K562 (cell line): ENCODE results near the gene TFF2. TPM values are rescaled to one million over a fixed set of nuclear protein-coding genes. Genes with fewer than 3 reads are reported as not detected.
A peak's percentile ranks its signal among the peaks of the same experiment; 100 is the strongest.

ENCODE experiments used
- ATAC-seq: fragments of 200-7000 bp; cut with Tn5 transposase; 3 replicates; pipeline ENCODE4 v1.9.1; 2020; ENCODE audit warnings: moderate library complexity
- BruUV-seq: library from RNA; stranded (reverse); fragments of 400-500 nt; replicated peaks from 2 replicates; lab custom pipeline; 2021; lab: Mats Ljungman, UMichigan
- CTCF ChIA-PET: fragments of 300-600 bp; formaldehyde crosslinking; extraction: SDS; loops from one replicate; lab custom pipeline; 2021; ENCODE audit warnings: low intra/inter-chr PET ratio; lab: Yijun Ruan, JAX
- POLR2A ChIA-PET: fragments of 300-600, 350-650 bp; sonication (Branson Sonifier 250); formaldehyde crosslinking; extraction: SDS; loops from one replicate; lab custom pipeline; 2021; ENCODE audit warnings: antibody characterized with exemption, inconsistent platforms; lab: Yijun Ruan, JAX
- DNase-seq, 4 experiments: peaks; one replicate each; pipeline versions ENCODE4 v3.0.0 to v3.0.0-alpha.2; 2011 to 2018; ENCODE audit warnings: low spot score in 3 of 4, mixed read lengths in 3 of 4; ENCODE audit errors: extremely low read depth in 1 of 4
- FAIRE-seq: peaks from 2 replicates; lab custom pipeline; 2011; peaks lifted over from hg19 to GRCh38; lab: Jason Lieb, UNC
- H2AFZ ChIP-seq: 2 replicates; pipeline ENCODE4 v1.6.0; 2011; ENCODE audit warnings: low read depth, low read length, control low read depth, inconsistent platforms
- H3K27ac ChIP-seq: fragments of 200-600 bp; 3 replicates; pipeline ENCODE4 v1.8.0; 2011; ENCODE audit warnings: low read depth, mild to moderate bottlenecking, control low read depth, inconsistent platforms, low read length, moderate library complexity, mixed read lengths; ENCODE audit errors: extremely low read depth
- H3K27me3 ChIP-seq, 2 experiments: fragments of 300-600 bp in 1 of 2; 2 replicates in 1 of 2; 3 replicates in 1 of 2; pipeline versions ENCODE4 v1.6.0 to v1.8.0; 2011; ENCODE audit warnings: inconsistent platforms in 2 of 2, low read length in 2 of 2, mild to moderate bottlenecking in 1 of 2, mixed read lengths in 1 of 2, moderate library complexity in 1 of 2; ENCODE audit not compliant: control insufficient read depth in 2 of 2, insufficient read depth in 2 of 2
- H3K36me3 ChIP-seq: fragments of 300-600 bp; 3 replicates; pipeline ENCODE4 v1.8.0; 2011; ENCODE audit warnings: mild to moderate bottlenecking, low read length, inconsistent platforms; ENCODE audit not compliant: control insufficient read depth, insufficient read depth
- H3K4me1 ChIP-seq, 2 experiments: fragments of 200-600 bp in 1 of 2; replicated peaks in 1 of 2; 2 replicates in 1 of 2; 3 replicates in 1 of 2; pipeline versions ENCODE4 v1.5.1 to v1.8.0; 2011; ENCODE audit warnings: inconsistent platforms in 2 of 2, low read length in 2 of 2, mild to moderate bottlenecking in 1 of 2, mixed read lengths in 1 of 2, moderate library complexity in 1 of 2; ENCODE audit not compliant: control insufficient read depth in 2 of 2, insufficient read depth in 2 of 2
- H3K4me2 ChIP-seq: 2 replicates; pipeline ENCODE4 v1.6.1; 2011; ENCODE audit warnings: low read length, control low read depth, inconsistent platforms, mixed read lengths; ENCODE audit not compliant: insufficient read depth
- H3K4me3 ChIP-seq: fragments of 200-600 bp; sonication (generic), shearing (Covaris generic); 2 replicates; pipeline ENCODE4 v1.5.1; 2016; ENCODE audit warnings: control low read depth, inconsistent platforms
- H3K79me2 ChIP-seq: fragments of 200-600 bp; 3 replicates; pipeline ENCODE4 v1.8.0; 2011; ENCODE audit warnings: low read length, inconsistent platforms; ENCODE audit not compliant: control insufficient read depth, insufficient read depth
- H3K9ac ChIP-seq, 2 experiments: 2 replicates each; pipeline versions ENCODE4 v1.6.0 to v1.6.1; 2011; ENCODE audit warnings: low read depth in 2 of 2, low read length in 2 of 2, control low read depth in 1 of 2, inconsistent platforms in 1 of 2, mild to moderate bottlenecking in 1 of 2, mixed read lengths in 1 of 2; ENCODE audit not compliant: insufficient read depth in 1 of 2
- H3K9me1 ChIP-seq: one replicate; pipeline ENCODE4 v1.6.0; 2011; ENCODE audit warnings: inconsistent platforms, mild to moderate bottlenecking, low read length, moderate library complexity; ENCODE audit not compliant: control insufficient read depth, insufficient read depth
- H3K9me3 ChIP-seq: replicated peaks from 2 replicates; pipeline ENCODE4 v1.5.1; 2011; ENCODE audit warnings: low read depth, low read length, inconsistent platforms; ENCODE audit not compliant: control insufficient read depth, insufficient read depth
- H4K20me1 ChIP-seq: replicated peaks from 2 replicates; pipeline ENCODE4 v1.6.1; 2011; ENCODE audit warnings: low read length, inconsistent platforms, mixed read lengths; ENCODE audit not compliant: control insufficient read depth, insufficient read depth
- FOXA1 ChIP-seq: fragments of 450-650 bp; IDR thresholded peaks from 2 replicates; pipeline ENCODE4 v1.6.1; 2016; ENCODE audit warnings: mild to moderate bottlenecking, borderline replicate concordance
- GATA2 ChIP-seq: sonication (generic); formaldehyde crosslinking; IDR thresholded peaks from 2 replicates; pipeline ENCODE4 v1.4.0; 2020; ENCODE audit warnings: mild to moderate bottlenecking, missing genetic modification reagents
- MAZ ChIP-seq, 2 experiments: fragments of 450-650 bp in 1 of 2; sonication (generic) in 1 of 2; formaldehyde crosslinking; IDR thresholded peaks in 1 of 2; conservative IDR thresholded peaks in 1 of 2; 2 replicates each; pipeline versions ENCODE4 v1.4.0 to v1.5.0; 2020; ENCODE audit warnings: mild to moderate bottlenecking in 1 of 2, missing genetic modification reagents in 1 of 2
- NR2C2 ChIP-seq, 2 experiments: fragments of 200-800 bp in 1 of 2; sonication (Bioruptor generic) in 1 of 2; sonication (generic) in 1 of 2; formaldehyde crosslinking in 1 of 2; IDR thresholded peaks; 2 replicates each; pipeline versions ENCODE4 v1.6.1 to v1.8.0; 2016 to 2022; ENCODE audit warnings: mild to moderate bottlenecking in 1 of 2, missing compliant biosample characterization in 1 of 2, missing genetic modification characterization in 1 of 2, missing genetic modification reagents in 1 of 2
- NR2F6 ChIP-seq: fragments of 450-650 bp; formaldehyde crosslinking; IDR thresholded peaks from 2 replicates; pipeline ENCODE4 v1.4.0; 2020; ENCODE audit warnings: mild to moderate bottlenecking
- SIX5 ChIP-seq, 2 experiments: IDR thresholded peaks; 2 replicates each; pipeline ENCODE4 v1.6.1; 2011; ENCODE audit warnings: low read length in 2 of 2, borderline replicate concordance in 1 of 2, low read depth in 1 of 2, mild to moderate bottlenecking in 1 of 2, moderate library complexity in 1 of 2; ENCODE audit not compliant: insufficient read depth in 1 of 2
- SMARCA5 ChIP-seq: fragments of 450-650 bp; IDR thresholded peaks from 2 replicates; pipeline ENCODE4 v1.6.1; 2016
- SMARCC2 ChIP-seq: fragments of 450-650 bp; IDR thresholded peaks from 2 replicates; pipeline ENCODE4 v1.6.1; 2017; ENCODE audit warnings: antibody characterized with exemption, moderate library complexity, mild to moderate bottlenecking, low read depth
- U2AF1 ChIP-seq: fragments of 200-400 bp; formaldehyde crosslinking; optimal IDR thresholded peaks from 2 replicates; pipeline ENCODE3; 2017; ENCODE audit warnings: mild to moderate bottlenecking, low read depth, low read length, moderate library complexity
- ZNF12 ChIP-seq: sonication (generic); formaldehyde crosslinking; IDR thresholded peaks from 2 replicates; pipeline ENCODE4 v1.4.0; 2020; ENCODE audit warnings: mild to moderate bottlenecking, missing genetic modification reagents
- ZNF224 ChIP-seq: sonication (generic); formaldehyde crosslinking; IDR thresholded peaks from 2 replicates; pipeline ENCODE4 v1.8.0; 2022; ENCODE audit warnings: mild to moderate bottlenecking, missing genetic modification reagents
- ZNF24 ChIP-seq: fragments of 450-650 bp; IDR thresholded peaks from 2 replicates; pipeline ENCODE4 v1.6.1; 2016
- WGBS: fragments of 100-300 bp; shearing (Covaris generic); methylation state at CpG from one replicate; pipeline ENCODE4 v1.1.6; 2016; ENCODE audit warnings: low coverage, mixed read lengths; ENCODE audit not compliant: insufficient coverage; ENCODE audit errors: missing lambda C conversion rate; 5-methylcytosine and 5-hydroxymethylcytosine counted together
- in situ Hi-C: fragments of 300-500 bp; cut with MboI; formaldehyde crosslinking; loops from 4 replicates; pipeline ENCODE4 v1.15.0; 2018; ENCODE audit warnings: inconsistent platforms, mixed read lengths
- intact Hi-C: fragments of 100-400 bp; cut with micrococcal nuclease; formaldehyde crosslinking; loops from 2 replicates; pipeline ENCODE4 v1.14.2; 2022
- polyA plus RNA-seq, 8 experiments: library from polyadenylated mRNA; depleted of rRNA in 4 of 8; stranded (reverse) in 5 of 8; unstranded in 3 of 8; fragments of >200 nt; fragmentation: Nextera tagmentation in 2 of 8; fragmentation: Illumina TruSeq in 1 of 8; extraction: Ambion mirVana in 2 of 8; extraction: Trizol in 1 of 8; gene quantifications; 2 replicates each; pipeline versions ENCODE4 v1.2.1 to v1.2.3, GENCODE V29; 2011 to 2014; ENCODE audit warnings: inconsistent platforms in 1 of 8, missing spikeins in 1 of 8
- total RNA-seq, 7 experiments: library from RNA; depleted of rRNA in 6 of 7; stranded (reverse); fragments of >200 nt in 6 of 7; fragmentation: Illumina TruSeq in 2 of 7; extraction: Trizol in 2 of 7; gene quantifications; 2 replicates each; pipeline versions ENCODE4 v1.2.1 to v1.2.3, GENCODE V29; 2011 to 2021; ENCODE audit warnings: low replicate concordance in 1 of 7
- TF ChIP-seq, protein P1 (sequence below): fragments of 250-450 bp; sonication (Bioruptor Pico); IDR thresholded peaks from 2 replicates; pipeline ENCODE4 v1.5.0; 2021; ENCODE audit warnings: mild to moderate bottlenecking, borderline replicate concordance

The TFF2 gene
- total and polyA plus RNA-seq, 9 of the 15 experiments (the other 6 are each of a cell fraction or from before 2014, with no cell fraction given) = not detected

GRCh38 chr21:42346866-42347600, 3.8 kb downstream of the TFF2 start:
- H3K4me3 ChIP-seq = no peak overlapping the region

DNA sequence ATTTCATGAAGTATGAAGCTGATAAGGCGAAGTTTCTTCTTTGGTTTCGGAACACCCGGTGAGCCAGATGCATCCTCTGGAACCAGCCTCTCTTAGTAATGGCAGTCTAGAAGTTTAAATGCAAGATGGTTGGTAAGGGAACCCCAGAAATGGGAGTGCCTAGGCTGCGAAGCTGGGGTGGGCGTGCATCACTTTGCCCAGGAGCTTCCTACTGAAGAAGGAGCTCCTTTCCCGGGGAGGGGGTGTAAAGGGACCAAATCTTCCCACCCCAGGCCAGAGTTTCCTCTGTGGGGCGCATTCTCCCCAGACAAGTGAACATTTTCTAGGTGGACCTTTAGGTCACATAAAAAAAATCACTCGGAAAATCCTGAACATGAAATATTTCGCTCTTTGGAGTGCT, 4.4 kb downstream of the TFF2 start:
- Histone ChIP-seq H3K9me3 (no peaks in the 10 kb centered on the region), H3K4me2 (no peak overlapping the region), H3K79me2 (no peaks in the 10 kb centered on the region), H3K9ac (no peak overlapping the region), H3K4me3 (no peak overlapping the region), H4K20me1 (no peaks in the 10 kb centered on the region), H3K27me3 (peaks cover 34 to 62% of the 10 kb centered on the region in 2 experiments), H3K27ac (no peak overlapping the region), H3K36me3 (no peaks in the 10 kb centered on the region), H3K9me1 (no peaks in the 10 kb centered on the region), H2AFZ (no peak overlapping the region), H3K4me1 (peaks cover 0 to 4% of the 10 kb centered on the region in 2 experiments; a peak in 1 of 5 replicates)
- DNase-seq = no peak
- ChIA-PET POLR2A (interaction anchor here (1.2 kb wide), 1 partner anchor 15 kb away, joined by 4 read pairs; no protein-coding TSS in a partner anchor), CTCF (no interaction called here)
- ATAC-seq = no peak
- TF ChIP-seq FOXA1 (no peak), SIX5 (IDR thresholded peaks at IDR 0.05; ENCODE audit: borderline replicate concordance in 1 of 2, insufficient read depth in 1 of 2, low read depth in 1 of 2, low read length in 2 of 2) (0 out of 4 replicates have a peak, but pooled peaks of 1 of the 2 experiments have one; percentile 8)
- TF ChIP-seq, protein P1, sequence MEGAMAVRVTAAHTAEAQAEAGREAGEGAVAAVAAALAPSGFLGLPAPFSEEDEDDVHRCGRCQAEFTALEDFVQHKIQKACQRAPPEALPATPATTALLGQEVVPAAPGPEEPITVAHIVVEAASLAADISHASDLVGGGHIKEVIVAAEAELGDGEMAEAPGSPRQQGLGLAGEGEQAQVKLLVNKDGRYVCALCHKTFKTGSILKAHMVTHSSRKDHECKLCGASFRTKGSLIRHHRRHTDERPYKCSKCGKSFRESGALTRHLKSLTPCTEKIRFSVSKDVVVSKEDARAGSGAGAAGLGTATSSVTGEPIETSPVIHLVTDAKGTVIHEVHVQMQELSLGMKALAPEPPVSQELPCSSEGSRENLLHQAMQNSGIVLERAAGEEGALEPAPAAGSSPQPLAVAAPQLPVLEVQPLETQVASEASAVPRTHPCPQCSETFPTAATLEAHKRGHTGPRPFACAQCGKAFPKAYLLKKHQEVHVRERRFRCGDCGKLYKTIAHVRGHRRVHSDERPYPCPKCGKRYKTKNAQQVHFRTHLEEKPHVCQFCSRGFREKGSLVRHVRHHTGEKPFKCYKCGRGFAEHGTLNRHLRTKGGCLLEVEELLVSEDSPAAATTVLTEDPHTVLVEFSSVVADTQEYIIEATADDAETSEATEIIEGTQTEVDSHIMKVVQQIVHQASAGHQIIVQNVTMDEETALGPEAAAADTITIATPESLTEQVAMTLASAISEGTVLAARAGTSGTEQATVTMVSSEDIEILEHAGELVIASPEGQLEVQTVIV (CRISPR knock-in tag) = no peak
- intact Hi-C loops = no loop called here
- 3% methylated on average over 9 of the region's 9 CpGs for WGBS
- in situ Hi-C loops = no loop called here
- BruUV-seq = no TSS peak
- FAIRE-seq = no peak

More at GRCh38 chr21:42346866-42347600, 3.8 kb downstream of the TFF2 start:
- no peak overlapping the region for H3K9ac ChIP-seq
- H3K27me3 ChIP-seq = peaks cover 33 to 66% of the 10 kb centered on the region in 2 experiments
- no peak overlapping the region for H2AFZ ChIP-seq
- ATAC-seq (no peak), FAIRE-seq (no peak), DNase-seq (no peak)
- in situ Hi-C loops = no loop called here
- no peaks in the 10 kb centered on the region for H4K20me1 ChIP-seq
- H3K27ac ChIP-seq = no peak overlapping the region
- H3K9me3 ChIP-seq = no peaks in the 10 kb centered on the region
- BruUV-seq = no TSS peak
- TF ChIP-seq GATA2 (CRISPR knock-in tag) = no peak
- no peak for TF ChIP-seq MAZ (CRISPR knock-in tag; conservative IDR thresholded peaks at IDR 0.05 in 1 of 2, IDR thresholded peaks at IDR 0.05 in 1 of 2)
- TF ChIP-seq SMARCC2 = no peak
- TF ChIP-seq ZNF224 (CRISPR knock-in tag) = no peak
- TF ChIP-seq NR2F6 (CRISPR knock-in tag) = no peak
- TF ChIP-seq U2AF1 = no peak
- no peak for TF ChIP-seq ZNF12 (CRISPR knock-in tag)
- no peak for TF ChIP-seq ZNF24
- TF ChIP-seq SMARCA5 = no peak
- no peak for TF ChIP-seq NR2C2 (CRISPR knock-in tag; IDR thresholded peaks at IDR 0.05)
- TF ChIP-seq NR2C2 (tag; IDR thresholded peaks at IDR 0.05) = no peak
- H3K36me3 ChIP-seq = no peaks in the 10 kb centered on the region
- WGBS = under 1% methylated on average over 30 of the region's 30 CpGs
- no peaks in the 10 kb centered on the region for H3K79me2 ChIP-seq
- no peak overlapping the region for H3K4me2 ChIP-seq
- CTCF ChIA-PET = no interaction called here
- no peaks in the 10 kb centered on the region for H3K9me1 ChIP-seq
- intact Hi-C loops = no loop called here
- peaks cover 0 to 4% of the 10 kb centered on the region in 2 experiments; a peak in 1 of 5 replicates for H3K4me1 ChIP-seq
- POLR2A ChIA-PET = interaction anchor here (0.5 to 1.2 kb wide), 2 partner anchors 15 to 127 kb away, joined by 3 to 4 read pairs; no protein-coding TSS in a partner anchor
